GM10266 (cell line): ENCODE results near the gene SEPTIN1.
A peak's percentile ranks its signal among the peaks of the same experiment; 100 is the strongest.

Source experiments
- DNase-seq: peaks from one replicate; pipeline ENCODE4 v3.0.0; 2012; ENCODE audit errors: extremely low spot score
- TF ChIP-seq, protein P1 (sequence below): IDR thresholded peaks from 2 replicates; pipeline ENCODE4 v1.5.1; 2012; ENCODE audit warnings: mild to moderate bottlenecking, low read depth; ENCODE audit not compliant: control insufficient read depth, insufficient read depth; ENCODE audit errors: missing control alignments

The SEPTIN1 gene

DNA sequence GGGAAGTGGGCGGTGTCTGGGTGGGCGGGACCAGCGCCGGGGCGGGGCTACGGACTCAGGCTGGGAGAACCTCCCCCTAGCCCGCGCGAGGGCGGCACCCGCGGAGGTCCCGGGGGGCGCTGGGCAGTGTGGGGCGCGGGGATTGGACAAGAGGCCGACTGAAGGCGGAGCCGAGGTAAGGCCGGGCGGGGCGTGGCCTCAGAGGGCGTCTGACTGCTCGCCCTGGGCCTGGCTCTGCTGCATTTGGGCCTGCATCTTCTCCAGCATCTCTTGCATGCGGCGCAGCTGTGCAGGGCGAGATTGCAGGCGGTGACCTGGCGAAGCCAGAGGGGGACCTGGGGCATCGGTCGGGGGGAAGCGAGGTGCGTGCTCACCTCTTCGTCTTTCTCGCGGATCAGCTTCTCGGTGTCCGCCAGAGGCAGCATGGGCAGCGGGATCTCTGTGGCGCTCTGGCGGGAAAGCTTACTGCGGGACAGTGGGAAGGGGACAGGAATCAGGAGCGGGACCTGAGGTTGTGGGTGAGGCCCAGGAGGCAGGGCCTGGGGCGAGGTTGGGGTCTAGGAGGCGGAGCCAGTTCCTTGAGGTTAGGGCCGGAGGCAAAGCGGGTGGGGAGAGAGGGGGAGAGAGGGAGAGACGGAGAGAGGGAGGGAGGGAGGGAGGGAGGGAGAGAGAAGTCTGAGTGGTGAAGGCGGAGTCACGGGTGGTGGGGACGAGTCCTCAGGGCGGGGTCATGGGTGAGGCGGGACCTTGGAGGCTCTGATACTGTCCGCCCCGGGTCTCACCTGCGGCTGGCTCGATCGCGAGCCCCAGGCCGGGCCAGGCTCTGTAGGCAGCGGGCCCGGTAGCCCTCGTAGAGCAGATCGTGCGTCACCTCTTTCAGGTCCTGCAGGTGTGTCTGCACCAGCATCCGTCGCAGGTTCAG is 3.9 kb downstream of the SEPTIN1 start:
- DNase-seq, result peak; percentile 97
- TF ChIP-seq, protein P1, sequence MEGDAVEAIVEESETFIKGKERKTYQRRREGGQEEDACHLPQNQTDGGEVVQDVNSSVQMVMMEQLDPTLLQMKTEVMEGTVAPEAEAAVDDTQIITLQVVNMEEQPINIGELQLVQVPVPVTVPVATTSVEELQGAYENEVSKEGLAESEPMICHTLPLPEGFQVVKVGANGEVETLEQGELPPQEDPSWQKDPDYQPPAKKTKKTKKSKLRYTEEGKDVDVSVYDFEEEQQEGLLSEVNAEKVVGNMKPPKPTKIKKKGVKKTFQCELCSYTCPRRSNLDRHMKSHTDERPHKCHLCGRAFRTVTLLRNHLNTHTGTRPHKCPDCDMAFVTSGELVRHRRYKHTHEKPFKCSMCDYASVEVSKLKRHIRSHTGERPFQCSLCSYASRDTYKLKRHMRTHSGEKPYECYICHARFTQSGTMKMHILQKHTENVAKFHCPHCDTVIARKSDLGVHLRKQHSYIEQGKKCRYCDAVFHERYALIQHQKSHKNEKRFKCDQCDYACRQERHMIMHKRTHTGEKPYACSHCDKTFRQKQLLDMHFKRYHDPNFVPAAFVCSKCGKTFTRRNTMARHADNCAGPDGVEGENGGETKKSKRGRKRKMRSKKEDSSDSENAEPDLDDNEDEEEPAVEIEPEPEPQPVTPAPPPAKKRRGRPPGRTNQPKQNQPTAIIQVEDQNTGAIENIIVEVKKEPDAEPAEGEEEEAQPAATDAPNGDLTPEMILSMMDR, result no peak

DNA sequence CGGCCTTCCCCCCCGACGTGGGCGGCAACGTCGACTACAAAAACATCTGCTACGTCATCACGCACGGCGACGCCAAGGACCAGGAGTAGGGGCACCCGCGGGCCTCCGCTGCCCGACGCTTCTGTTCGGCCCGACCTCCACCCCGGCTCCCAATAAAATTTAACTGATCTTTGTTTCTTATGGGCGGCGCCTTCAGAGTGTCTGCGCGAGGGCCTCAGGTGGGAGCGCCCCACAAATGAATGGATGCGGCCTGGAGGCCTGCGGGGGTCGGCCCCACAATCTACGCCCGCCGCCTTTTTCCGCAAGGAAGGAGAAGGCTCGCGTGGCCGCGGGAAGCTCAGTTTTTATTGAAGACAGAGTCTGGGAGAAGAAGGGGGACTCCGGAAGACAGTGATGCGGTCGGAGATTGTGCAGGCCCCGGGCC is 4.5 kb downstream of the SEPTIN1 start:
- peak; percentile 77 for DNase-seq

GRCh38 chr16:30377050-30377811 is 5.1 kb downstream of the SEPTIN1 start:
- no peak for DNase-seq
- TF ChIP-seq, protein P1, result no peak

More for the DNA sequence above, 4.5 kb downstream of the SEPTIN1 start:
- TF ChIP-seq, protein P1, result no peak

DNA sequence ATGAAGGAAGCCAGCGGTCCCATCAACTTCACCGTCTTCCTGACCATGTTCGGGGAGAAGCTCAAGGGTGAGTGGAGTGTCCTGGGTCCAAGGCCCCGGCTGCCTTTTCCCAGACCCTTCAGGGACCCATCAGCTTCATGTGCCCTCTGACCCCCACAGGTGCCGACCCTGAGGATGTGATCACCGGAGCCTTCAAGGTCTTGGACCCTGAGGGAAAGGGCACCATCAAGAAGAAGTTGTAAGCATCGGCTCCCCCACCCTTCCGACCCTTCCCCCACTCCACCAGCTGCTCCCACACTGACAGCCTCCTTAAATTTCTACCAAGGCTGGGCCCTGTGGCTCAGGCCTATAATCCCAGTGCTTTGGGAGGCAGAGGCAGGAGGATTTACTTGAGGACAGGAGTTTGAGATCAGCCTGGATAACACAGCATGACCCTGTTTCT is 5.9 kb downstream of the SEPTIN1 start:
- TF ChIP-seq, protein P1, result no peak
- DNase-seq, result no peak

DNA sequence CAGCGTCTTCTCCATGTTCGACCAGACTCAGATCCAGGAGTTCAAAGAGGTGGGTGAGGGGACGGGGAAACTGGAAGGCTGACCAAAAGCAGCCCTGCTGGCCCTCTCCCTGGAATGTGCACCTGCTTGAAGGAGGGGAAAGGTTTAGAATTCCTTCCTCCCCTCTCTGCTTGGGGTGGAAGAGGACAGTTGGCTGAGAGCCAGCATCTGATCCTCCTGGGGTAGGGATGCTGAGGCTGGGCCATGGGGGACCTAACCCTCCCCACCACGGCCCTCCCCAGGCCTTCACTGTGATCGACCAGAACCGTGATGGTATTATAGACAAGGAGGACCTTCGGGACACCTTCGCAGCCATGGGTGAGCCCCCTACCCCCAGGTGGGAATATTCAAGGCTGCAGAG is 6.5 kb downstream of the SEPTIN1 start:
- no peak for DNase-seq
- TF ChIP-seq, protein P1, result no peak

- no peak for DNase-seq
- TF ChIP-seq, protein P1, result no peak
Measured at GRCh38 chr16:30374538-30374937, 7.8 kb downstream of the SEPTIN1 start, which contains the start of gene MYL11. MYL11 (plus strand) TSS chr16:30374802; CDS start chr16:30374858, 56 bp downstream.
